H1 (cell line): ENCODE data around the gene NHS. TPM values are rescaled to one million over a fixed set of nuclear protein-coding genes. Genes with fewer than 3 reads are reported as not detected.

Source experiments
- CTCF ChIA-PET: fragments of 300-600 bp; sonication (Branson Sonifier 250); formaldehyde crosslinking; loops from one replicate; lab custom pipeline; 2021; ENCODE audit not compliant: partially characterized antibody; lab: Charles Lee
- POLR2A ChIA-PET: fragments of 300-600 bp; sonication (Branson Sonifier 250); formaldehyde crosslinking; loops from one replicate; lab custom pipeline; 2021; ENCODE audit warnings: inconsistent platforms; ENCODE audit not compliant: partially characterized antibody; lab: Charles Lee
- DNase-seq, 2 experiments: peaks; one replicate each; pipeline versions ENCODE4 v3.0.0 to v3.0.0-alpha.2; 2010 to 2022; ENCODE audit warnings: low spot score in 2 of 2, low read depth in 1 of 2, mixed read lengths in 1 of 2
- FAIRE-seq: peaks from 2 replicates; lab custom pipeline; 2011; peaks lifted over from hg19 to GRCh38; lab: Jason Lieb, UNC
- H2AFZ ChIP-seq: 2 replicates; pipeline ENCODE4 v1.8.1; 2012; ENCODE audit warnings: low read length, inconsistent platforms
- H2AK5ac ChIP-seq: 2 replicates; pipeline ENCODE4 v1.6.1; 2013; ENCODE audit warnings: low read depth, low read length
- H2BK120ac ChIP-seq: replicated peaks from 2 replicates; pipeline ENCODE3; 2013; ENCODE audit warnings: low read depth, low read length, inconsistent platforms
- H2BK12ac ChIP-seq: 2 replicates; pipeline ENCODE4 v1.6.1; 2013; ENCODE audit warnings: low read depth, low read length
- H2BK15ac ChIP-seq: 2 replicates; pipeline ENCODE4 v1.6.1; 2013; ENCODE audit warnings: low read length
- H2BK20ac ChIP-seq: 2 replicates; pipeline ENCODE4 v1.6.1; 2013; ENCODE audit warnings: low read length
- H2BK5ac ChIP-seq: 2 replicates; pipeline ENCODE4 v1.6.1; 2013; ENCODE audit warnings: low read depth, low read length
- H3K14ac ChIP-seq: 2 replicates; pipeline ENCODE4 v1.6.1; 2013; ENCODE audit warnings: inconsistent platforms; ENCODE audit not compliant: insufficient read length
- H3K18ac ChIP-seq: 2 replicates; pipeline ENCODE4 v1.6.1; 2013; ENCODE audit warnings: low read length; ENCODE audit errors: extremely low read depth
- H3K23ac ChIP-seq: 2 replicates; pipeline ENCODE4 v1.6.1; 2013; ENCODE audit warnings: inconsistent platforms; ENCODE audit not compliant: insufficient read length
- H3K23me2 ChIP-seq: 2 replicates; pipeline ENCODE4 v1.6.1; 2013; ENCODE audit warnings: low read depth, low read length
- H3K27ac ChIP-seq: 2 replicates; pipeline ENCODE4 v1.6.1; 2011; ENCODE audit warnings: low read depth, low read length, inconsistent platforms
- H3K27me3 ChIP-seq, 4 experiments: replicated peaks in 1 of 4; 1 replicate in 1 of 4; 2 replicates in 3 of 4; pipeline versions ENCODE4 v1.6.1 to v1.8.1; 2011 to 2013; ENCODE audit warnings: low read length in 3 of 4, mild to moderate bottlenecking in 3 of 4, inconsistent platforms in 2 of 4, mixed read lengths in 2 of 4, moderate library complexity in 1 of 4; ENCODE audit not compliant: control insufficient read depth in 3 of 4, insufficient read depth in 3 of 4; ENCODE audit errors: extremely low read depth in 1 of 4
- H3K36me3 ChIP-seq, 4 experiments: 2 replicates each; pipeline versions ENCODE4 v1.6.1 to v1.8.1; 2011 to 2013; ENCODE audit warnings: mild to moderate bottlenecking in 4 of 4, low read length in 3 of 4, moderate library complexity in 2 of 4, control low read depth in 1 of 4, inconsistent platforms in 1 of 4; ENCODE audit not compliant: insufficient read depth in 4 of 4, control insufficient read depth in 2 of 4
- H3K4ac ChIP-seq: replicated peaks from 2 replicates; pipeline ENCODE3; 2013; ENCODE audit warnings: low read length, low read depth, mixed read lengths, inconsistent platforms; ENCODE audit not compliant: insufficient read length
- H3K4me1 ChIP-seq, 4 experiments: replicated peaks in 1 of 4; 1 replicate in 1 of 4; 2 replicates in 3 of 4; pipeline versions ENCODE4 v1.6.1 to v1.8.1; 2011 to 2013; ENCODE audit warnings: low read length in 3 of 4, inconsistent platforms in 2 of 4, mixed read lengths in 1 of 4; ENCODE audit not compliant: insufficient read depth in 4 of 4, control insufficient read depth in 3 of 4
- H3K4me2 ChIP-seq, 2 experiments: 2 replicates each; pipeline versions ENCODE4 v1.6.1 to v1.8.1; 2011 to 2013; ENCODE audit warnings: low read depth in 2 of 2, low read length in 2 of 2, control low read depth in 1 of 2, inconsistent platforms in 1 of 2, mild to moderate bottlenecking in 1 of 2; ENCODE audit not compliant: insufficient read depth in 1 of 2
- H3K4me3 ChIP-seq, 4 experiments: fragments of 200-600, 300-600 bp in 1 of 4; sonication (generic), shearing (Covaris generic), sonication (Bioruptor Twin) in 1 of 4; 2 replicates each; pipeline versions ENCODE4 v1.5.1 to v1.8.1; 2011 to 2016; ENCODE audit warnings: low read length in 4 of 4, low read depth in 3 of 4, control low read depth in 2 of 4, inconsistent platforms in 2 of 4, mild to moderate bottlenecking in 2 of 4, mixed read lengths in 1 of 4, moderate library complexity in 1 of 4; ENCODE audit not compliant: insufficient read depth in 2 of 4; ENCODE audit errors: extremely low read depth in 1 of 4
- H3K56ac ChIP-seq: replicated peaks from 2 replicates; pipeline ENCODE3; 2013; ENCODE audit warnings: low read depth, mild to moderate bottlenecking, mixed read lengths, low read length, inconsistent platforms; ENCODE audit not compliant: insufficient read length
- H3K79me1 ChIP-seq: 2 replicates; pipeline ENCODE4 v1.6.1; 2013; ENCODE audit warnings: low read depth, low read length, control low read depth
- H3K79me2 ChIP-seq, 2 experiments: 2 replicates each; pipeline versions ENCODE4 v1.6.1 to v1.8.1; 2012 to 2013; ENCODE audit warnings: low read length in 2 of 2, mild to moderate bottlenecking in 2 of 2, inconsistent platforms in 1 of 2; ENCODE audit not compliant: insufficient read depth in 2 of 2, control insufficient read depth in 1 of 2
- H3K9ac ChIP-seq, 4 experiments: replicated peaks in 1 of 4; 1 replicate in 1 of 4; 2 replicates in 3 of 4; pipeline versions ENCODE4 v1.6.1 to v1.8.1; 2011 to 2013; ENCODE audit warnings: low read depth in 3 of 4, low read length in 3 of 4, control low read depth in 2 of 4, mild to moderate bottlenecking in 2 of 4, moderate library complexity in 2 of 4, inconsistent platforms in 1 of 4; ENCODE audit errors: extremely low read depth in 1 of 4
- H3K9me3 ChIP-seq, 2 experiments: 2 replicates each; pipeline versions ENCODE4 v1.6.1 to v1.8.1; 2012 to 2013; ENCODE audit warnings: mild to moderate bottlenecking in 2 of 2, moderate library complexity in 2 of 2, control low read depth in 1 of 2, inconsistent platforms in 1 of 2, low read depth in 1 of 2, low read length in 1 of 2, mixed read lengths in 1 of 2; ENCODE audit not compliant: insufficient read depth in 2 of 2
- H4K20me1 ChIP-seq, 2 experiments: replicated peaks in 1 of 2; 2 replicates each; pipeline versions ENCODE3 to v1.8.1; 2011 to 2013; ENCODE audit warnings: inconsistent platforms in 2 of 2, low read length in 2 of 2, mild to moderate bottlenecking in 1 of 2; ENCODE audit not compliant: insufficient read depth in 2 of 2, control insufficient read depth in 1 of 2
- H4K5ac ChIP-seq: 2 replicates; pipeline ENCODE4 v1.6.1; 2013; ENCODE audit warnings: low read length, low read depth, mixed read lengths, inconsistent platforms; ENCODE audit not compliant: insufficient read length
- H4K8ac ChIP-seq: 2 replicates; pipeline ENCODE4 v1.8.0; 2013; ENCODE audit warnings: mild to moderate bottlenecking, moderate library complexity, low read length, inconsistent platforms; ENCODE audit not compliant: insufficient read depth; ENCODE audit errors: extremely low read depth
- H4K91ac ChIP-seq: replicated peaks from 2 replicates; pipeline ENCODE3; 2013; ENCODE audit warnings: low read length, mixed read lengths, inconsistent platforms; ENCODE audit not compliant: insufficient read length
- CBX8 ChIP-seq: fragments of 300-800, 300-1000 bp; sonication (generic); IDR thresholded peaks from 2 replicates; pipeline ENCODE4 v1.7.1; 2016; ENCODE audit warnings: low read depth, low read length, borderline replicate concordance
- CREB1 ChIP-seq: IDR thresholded peaks from 2 replicates; pipeline ENCODE4 v1.6.1; 2012; ENCODE audit warnings: inconsistent platforms
- JUN ChIP-seq: IDR thresholded peaks from 2 replicates; pipeline ENCODE4 v1.6.1; 2011; ENCODE audit warnings: low read depth, mild to moderate bottlenecking, improper control_type of control experiment, low read length
- JUND ChIP-seq: IDR thresholded peaks from 2 replicates; pipeline ENCODE4 v1.6.1; 2011; ENCODE audit warnings: mild to moderate bottlenecking, improper control_type of control experiment, low read length
- NRF1 ChIP-seq: IDR thresholded peaks from 2 replicates; pipeline ENCODE4 v1.6.1; 2011; ENCODE audit warnings: mild to moderate bottlenecking, low read depth, low read length, improper control_type of control experiment
- SUZ12 ChIP-seq: fragments of 200-600 bp; sonication (generic); IDR thresholded peaks from 2 replicates; pipeline ENCODE4 v1.6.1; 2012; ENCODE audit warnings: mild to moderate bottlenecking, inconsistent platforms, low read length, moderate library complexity, mixed read lengths
- TEAD4 ChIP-seq: IDR thresholded peaks from 2 replicates; pipeline ENCODE4 v1.6.1; 2012; ENCODE audit warnings: low read depth, low read length, inconsistent platforms, mixed read lengths
- WGBS, 2 experiments: shearing (Covaris generic) in 1 of 2; methylation state at CpG; one replicate each; pipeline versions ENCODE4 v1.1.6 to v1.1.7; 2013 to 2015; ENCODE audit warnings: low lambda C conversion rate in 2 of 2, mixed read lengths in 2 of 2, inconsistent platforms in 1 of 2, low coverage in 1 of 2, missing lambda C conversion rate in 1 of 2; ENCODE audit not compliant: insufficient replicate concordance in 2 of 2, insufficient coverage in 1 of 2, insufficient read length in 1 of 2; ENCODE audit errors: extremely low coverage in 1 of 2, missing lambda C conversion rate in 1 of 2; 5-methylcytosine and 5-hydroxymethylcytosine counted together
- polyA plus RNA-seq, 7 experiments: library from polyadenylated mRNA; depleted of rRNA in 3 of 7; stranded (reverse) in 5 of 7; unstranded in 2 of 7; fragments of >200 nt in 5 of 7; fragments of 200-250 nt in 2 of 7; gene quantifications; 1 replicate in 5 of 7; 2 replicates in 1 of 7; 4 replicates in 1 of 7; pipeline versions ENCODE4 v1.2.1 to v1.2.3, GENCODE V29; 2011 to 2013; ENCODE audit warnings: missing spikeins in 2 of 7, mixed read lengths in 2 of 7
- total RNA-seq: library from RNA; stranded (reverse); fragmentation: NEBNext Ultra II Directional; extraction: Animal tissue kit (Norgen Biotek cat#: 25700); gene quantifications from 2 replicates; pipeline ENCODE4 v1.2.1, GENCODE V29; 2021

Gene NHS
- total and polyA plus RNA-seq, 2 of the 8 experiments (the other 6 are each of a cell fraction or from before 2014, with no cell fraction given): 2.2 to 6.7 TPM

- FAIRE-seq (peak; percentile 77), DNase-seq (no peak)
- no peak overlapping the region for H3K18ac ChIP-seq
- H2BK12ac ChIP-seq: no peak overlapping the region
- no peak overlapping the region for H2BK120ac ChIP-seq
- 73% methylated on average over 4 of the region's 5 CpGs; no CpG with 5 or more reads in 1 of the 2 experiments for whole genome bisulfite sequencing, 2 experiments
- no peak overlapping the region for H3K4me3 ChIP-seq
- no peaks in the 10 kb centered on the region for H3K79me1 ChIP-seq
- no peaks in the 10 kb centered on the region for H3K9me3 ChIP-seq
- no peaks in the 10 kb centered on the region for H3K79me2 ChIP-seq
- no peak overlapping the region for H2AK5ac ChIP-seq
- H2BK15ac ChIP-seq: no peak overlapping the region
- H3K9ac ChIP-seq: no peak overlapping the region
- no peaks in the 10 kb centered on the region for H3K4me1 ChIP-seq
- H3K56ac ChIP-seq: no peak overlapping the region
- no peak overlapping the region for H4K8ac ChIP-seq
- no peak overlapping the region for H3K4me2 ChIP-seq
- no peaks in the 10 kb centered on the region for H3K27me3 ChIP-seq
- H3K14ac ChIP-seq: no peak overlapping the region
- no peaks in the 10 kb centered on the region for H3K23me2 ChIP-seq
- TF ChIP-seq JUND (peak; percentile 90), SUZ12 (no peak), NRF1 (no peak), JUN (peak; percentile 20; the same call in 1 of the 2 replicates), TEAD4 (no peak), CREB1 (0 out of 2 replicates have a peak, but pooled peaks have one; percentile 8), CBX8 (no peak)
- TF ChIP-seq, all 59 proteins: peak for 3
- Histone ChIP-seq H2AFZ (no peak overlapping the region), H3K23ac (no peak overlapping the region), H4K5ac (no peak overlapping the region), H4K20me1 (no peaks in the 10 kb centered on the region), H3K4ac (no peak overlapping the region), H4K91ac (no peak overlapping the region), H3K36me3 (no peaks in the 10 kb centered on the region), H2BK20ac (no peak overlapping the region), H2BK5ac (no peak overlapping the region), H3K27ac (no peak overlapping the region)
- ChIA-PET CTCF (interaction anchor here (1.0 to 1.2 kb wide), 2 partner anchors 126 to 157 kb away, joined by 3 to 4 read pairs; no protein-coding TSS in a partner anchor), POLR2A (no interaction called here)
These were observed 317.8 kb downstream of the NHS start for GRCh38 chrX:17692709-17693346.
